Fibroblast of lung (primary cell): ENCODE results near the gene AP1G2. TPM values are rescaled to one million over a fixed set of nuclear protein-coding genes. Genes with fewer than 3 reads are reported as not detected.
"Not testable (repeated sequence)": the region's sequence is repeated elsewhere in the genome, so short reads cannot be mapped to it uniquely, and the experiment has no call there.

ENCODE experiments used
- DNase-seq, 2 donors: peaks; one replicate each; pipeline versions ENCODE4 v3.0.0 to v3.0.0-alpha.2; 2010; ENCODE audit warnings: low read depth in 2 of 2
- H2AFZ ChIP-seq: 2 replicates; pipeline ENCODE4 v1.5.1; 2012; ENCODE audit warnings: low read length, control low read depth, inconsistent platforms
- H3K27ac ChIP-seq: 2 replicates; pipeline ENCODE4 v1.5.1; 2011; ENCODE audit warnings: low read length, control low read depth; ENCODE audit not compliant: insufficient read depth
- H3K27me3 ChIP-seq: 2 replicates; pipeline ENCODE4 v1.5.1; 2011; ENCODE audit warnings: mild to moderate bottlenecking, low read length; ENCODE audit not compliant: control insufficient read depth, insufficient read depth
- H3K36me3 ChIP-seq: 2 replicates; pipeline ENCODE4 v1.5.1; 2011; ENCODE audit warnings: low read length; ENCODE audit not compliant: control insufficient read depth, insufficient read depth
- H3K4me1 ChIP-seq: 2 replicates; pipeline ENCODE4 v1.5.1; 2011; ENCODE audit warnings: low read length; ENCODE audit not compliant: control insufficient read depth, insufficient read depth; ENCODE audit errors: extremely low read depth
- H3K4me2 ChIP-seq: 2 replicates; pipeline ENCODE4 v1.5.1; 2011; ENCODE audit warnings: low read length, control low read depth; ENCODE audit not compliant: insufficient read depth; ENCODE audit errors: extremely low read depth
- H3K4me3 ChIP-seq, 4 experiments: fragments of 200-600 bp in 1 of 4; sonication (generic) in 1 of 4; replicated peaks in 1 of 4; 2 replicates each; pipeline ENCODE4 v1.5.1; 2011 to 2016; ENCODE audit warnings: low read length in 4 of 4, low read depth in 3 of 4, mild to moderate bottlenecking in 3 of 4, control low read depth in 2 of 4, inconsistent platforms in 1 of 4, mixed read lengths in 1 of 4; ENCODE audit not compliant: insufficient read depth in 1 of 4; ENCODE audit errors: control extremely low read depth in 1 of 4
- H3K79me2 ChIP-seq: 2 replicates; pipeline ENCODE4 v1.5.1; 2012; ENCODE audit warnings: mild to moderate bottlenecking, low read length, inconsistent platforms; ENCODE audit not compliant: control insufficient read depth, insufficient read depth
- H3K9ac ChIP-seq: 2 replicates; pipeline ENCODE4 v1.5.1; 2011; ENCODE audit warnings: mild to moderate bottlenecking, low read length, control low read depth; ENCODE audit not compliant: insufficient read depth
- H3K9me3 ChIP-seq: 2 replicates; pipeline ENCODE4 v1.5.1; 2012; ENCODE audit warnings: low read depth, low read length; ENCODE audit not compliant: control insufficient read depth, insufficient read depth
- H4K20me1 ChIP-seq: 2 replicates; pipeline ENCODE4 v1.5.1; 2011; ENCODE audit warnings: low read length; ENCODE audit not compliant: control insufficient read depth, insufficient read depth; ENCODE audit errors: extremely low read depth
- CTCF ChIP-seq, 2 donors: IDR thresholded peaks in 1 of 2; conservative IDR thresholded peaks in 1 of 2; 1 replicate in 1 of 2; 2 replicates in 1 of 2; pipeline ENCODE4 v1.5.1; 2011 to 2012; ENCODE audit warnings: low read length in 2 of 2, control low read depth in 1 of 2, inconsistent platforms in 1 of 2, low read depth in 1 of 2, mild to moderate bottlenecking in 1 of 2
- EZH2 ChIP-seq: IDR thresholded peaks from 2 replicates; pipeline ENCODE4 v1.5.1; 2012; ENCODE audit warnings: low read length, control low read depth, mild to moderate bottlenecking; ENCODE audit errors: missing control alignments
- polyA plus RNA-seq, 2 donors: library from polyadenylated mRNA; depleted of rRNA in 1 of 2; stranded (reverse) in 1 of 2; unstranded in 1 of 2; fragments of >200 nt; gene quantifications; 2 replicates each; pipeline ENCODE4 v1.2.1, GENCODE V29; 2011 to 2012; ENCODE audit warnings: missing spikeins in 1 of 2
- total RNA-seq: library from RNA; depleted of rRNA; stranded (reverse); fragments of >200 nt; gene quantifications from 2 replicates; pipeline ENCODE4 v1.2.1, GENCODE V29; 2014

The AP1G2 gene
- total and polyA plus RNA-seq, 2 donors (not counting 1 experiment from before 2014, with no cell fraction given): 7.9 to 9.2 TPM

GRCh38 chr14:23537351-23538049 is 30.1 kb downstream of the AP1G2 start:
- no peak overlapping the region for H3K9ac ChIP-seq
- H3K27ac ChIP-seq: no peak overlapping the region
- no peak for DNase-seq
- no peak overlapping the region for H2AFZ ChIP-seq
- no peaks in the 10 kb centered on the region for H3K36me3 ChIP-seq
- H4K20me1 ChIP-seq: no peaks in the 10 kb centered on the region
- H3K4me1 ChIP-seq: peaks cover 4% of the 10 kb centered on the region
- no peaks in the 10 kb centered on the region for H3K79me2 ChIP-seq
- no peak for TF ChIP-seq CTCF (conservative IDR thresholded peaks at IDR 0.05 in 1 of 2, IDR thresholded peaks at IDR 0.05 in 1 of 2; ENCODE audit: low read depth in 1 of 2, low read length in 2 of 2)
- TF ChIP-seq EZH2: no peak
- H3K4me3 ChIP-seq: no peak overlapping the region
- H3K4me2 ChIP-seq: no peak overlapping the region
- H3K9me3 ChIP-seq: no peaks in the 10 kb centered on the region
- H3K27me3 ChIP-seq: no peaks in the 10 kb centered on the region

GRCh38 chr14:23536906-23537305 is 30.7 kb downstream of the AP1G2 start:
- H3K27me3 ChIP-seq, H3K4me2 ChIP-seq, H3K4me1 ChIP-seq, H3K9me3 ChIP-seq, H2AFZ ChIP-seq, DNase-seq, H3K36me3 ChIP-seq, H3K79me2 ChIP-seq, H4K20me1 ChIP-seq, H3K9ac ChIP-seq, H3K4me3 ChIP-seq, H3K27ac ChIP-seq: not testable (repeated sequence)

- H3K9me3 ChIP-seq: no peaks in the 10 kb centered on the region
- DNase-seq: no peak
- no peaks in the 10 kb centered on the region for H4K20me1 ChIP-seq
- no peaks in the 10 kb centered on the region for H3K27me3 ChIP-seq
- peaks cover 4% of the 10 kb centered on the region for H3K4me1 ChIP-seq
- H3K79me2 ChIP-seq: no peaks in the 10 kb centered on the region
- no peak for TF ChIP-seq EZH2
- no peak for TF ChIP-seq CTCF (conservative IDR thresholded peaks at IDR 0.05 in 1 of 2, IDR thresholded peaks at IDR 0.05 in 1 of 2; ENCODE audit: low read depth in 1 of 2, low read length in 2 of 2)
- no peak overlapping the region for H2AFZ ChIP-seq
- no peak overlapping the region for H3K9ac ChIP-seq
- no peak overlapping the region for H3K4me2 ChIP-seq
- no peaks in the 10 kb centered on the region for H3K36me3 ChIP-seq
- H3K27ac ChIP-seq: no peak overlapping the region
- H3K4me3 ChIP-seq: no peak overlapping the region
Observed at GRCh38 chr14:23536494-23536893, 31.1 kb downstream of the AP1G2 start.
